Inflammatory macrophage treated with lipopolysaccharide for 1 hour (primary cell): ENCODE measurements around the gene ATP2B3.

ENCODE experiments used
- DNase-seq, 2 donors: peaks; one replicate each; pipeline ENCODE4 v3.0.0-alpha.2; 2020 to 2022

The ATP2B3 gene

GRCh38 chrX:153490217-153490930 is 27.1 kb upstream of the ATP2B3 start:
- no peak for DNase-seq

GRCh38 chrX:153491351-153491914 is 26.0 kb upstream of the ATP2B3 start:
- DNase-seq = no peak

GRCh38 chrX:153491918-153492317 is 25.5 kb upstream of the ATP2B3 start:
- DNase-seq = no peak

- DNase-seq = no peak
Measured at GRCh38 chrX:153492543-153492942, 24.9 kb upstream of the ATP2B3 start.

GRCh38 chrX:153493085-153493484 is 24.4 kb upstream of the ATP2B3 start:
- DNase-seq = no peak

- peak; percentile 2 to 33 for DNase-seq
Measured at GRCh38 chrX:153494061-153494460, 23.4 kb upstream of the ATP2B3 start.

GRCh38 chrX:153494541-153495361 is 22.7 kb upstream of the ATP2B3 start, which contains the start of gene BGN:
TSS of gene BGN (plus strand) at chrX:153494980. CDS start at chrX:153504632, 9,652 bp downstream.
- no peak for DNase-seq

- no peak for DNase-seq
Measured at GRCh38 chrX:153495362-153495751, 22.1 kb upstream of the ATP2B3 start.

GRCh38 chrX:153495903-153496589 is 21.4 kb upstream of the ATP2B3 start:
- no peak for DNase-seq

GRCh38 chrX:153496590-153496959 is 20.9 kb upstream of the ATP2B3 start:
- no peak for DNase-seq

GRCh38 chrX:153498453-153498852 is 19.0 kb upstream of the ATP2B3 start:
- DNase-seq = no peak

GRCh38 chrX:153499341-153499740 is 18.1 kb upstream of the ATP2B3 start:
- no peak for DNase-seq

GRCh38 chrX:153499876-153500275 is 17.6 kb upstream of the ATP2B3 start:
- no peak for DNase-seq

- DNase-seq = no peak
Measured at GRCh38 chrX:153500676-153501280, 16.7 kb upstream of the ATP2B3 start.

- DNase-seq = no peak
Measured at GRCh38 chrX:153501530-153501929, 15.9 kb upstream of the ATP2B3 start.

- no peak for DNase-seq
Measured at GRCh38 chrX:153502131-153502530, 15.3 kb upstream of the ATP2B3 start.

- no peak for DNase-seq
Measured at GRCh38 chrX:153502796-153503195, 14.6 kb upstream of the ATP2B3 start.

GRCh38 chrX:153504445-153505016 is 12.9 kb upstream of the ATP2B3 start:
- DNase-seq = no peak

GRCh38 chrX:153505361-153505760 is 12.1 kb upstream of the ATP2B3 start:
- DNase-seq = no peak

- DNase-seq = peak; percentile 41 to 81
Measured at GRCh38 chrX:153507484-153508178, 9.8 kb upstream of the ATP2B3 start.

- no peak for DNase-seq
Measured at GRCh38 chrX:153509592-153509991, 7.8 kb upstream of the ATP2B3 start.

GRCh38 chrX:153510383-153510782 is 7.1 kb upstream of the ATP2B3 start:
- no peak for DNase-seq
